Thyroid gland (tissue), 4 donors: ENCODE data around the gene SYNGR4.

ENCODE experiments used
- CTCF ChIP-seq, 6 experiments: fragments of 200-600 bp in 3 of 6; fragments of 450-650 bp in 3 of 6; sonication (generic) in 3 of 6; IDR thresholded peaks; one replicate each; pipeline ENCODE4 v1.5.1; 2016 to 2019; ENCODE audit warnings: antibody characterized with exemption in 6 of 6, mild to moderate bottlenecking in 2 of 6, inconsistent platforms in 1 of 6, moderate library complexity in 1 of 6
- POLR2A ChIP-seq, 2 donors: fragments of 450-650 bp; IDR thresholded peaks; one replicate each; pipeline ENCODE4 v1.6.1; 2017; ENCODE audit warnings: antibody characterized with exemption in 2 of 2, mild to moderate bottlenecking in 2 of 2, moderate library complexity in 1 of 2

- peak; percentile 67 to 91 (median 81) for TF ChIP-seq CTCF (IDR thresholded peaks at IDR 0.05)
- TF ChIP-seq POLR2A (IDR thresholded peaks at IDR 0.05) = peak in 1 of 2 donors; percentile 70
Observed at GRCh38 chr19:48391100-48392005, 27.2 kb downstream of the SYNGR4 start, which contains the start of gene KDELR1.
